A549 treated with GW870086 at 1 μM for 4 hours (cell line): ENCODE results near the gene PLA2G12B. TPM values are rescaled to one million over a fixed set of nuclear protein-coding genes. Genes with fewer than 3 reads are reported as not detected.

ENCODE experiments used
- total RNA-seq: library from RNA; stranded (reverse); fragments of 200-300 nt; extraction: Qiagen RNA extraction; gene quantifications from 5 replicates; pipeline ENCODE4 v1.2.3, GENCODE V29; 2022; ENCODE audit warnings: low read depth

Gene PLA2G12B, protein sequence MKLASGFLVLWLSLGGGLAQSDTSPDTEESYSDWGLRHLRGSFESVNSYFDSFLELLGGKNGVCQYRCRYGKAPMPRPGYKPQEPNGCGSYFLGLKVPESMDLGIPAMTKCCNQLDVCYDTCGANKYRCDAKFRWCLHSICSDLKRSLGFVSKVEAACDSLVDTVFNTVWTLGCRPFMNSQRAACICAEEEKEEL
- not detected in 5 replicates for total RNA-seq

DNA sequence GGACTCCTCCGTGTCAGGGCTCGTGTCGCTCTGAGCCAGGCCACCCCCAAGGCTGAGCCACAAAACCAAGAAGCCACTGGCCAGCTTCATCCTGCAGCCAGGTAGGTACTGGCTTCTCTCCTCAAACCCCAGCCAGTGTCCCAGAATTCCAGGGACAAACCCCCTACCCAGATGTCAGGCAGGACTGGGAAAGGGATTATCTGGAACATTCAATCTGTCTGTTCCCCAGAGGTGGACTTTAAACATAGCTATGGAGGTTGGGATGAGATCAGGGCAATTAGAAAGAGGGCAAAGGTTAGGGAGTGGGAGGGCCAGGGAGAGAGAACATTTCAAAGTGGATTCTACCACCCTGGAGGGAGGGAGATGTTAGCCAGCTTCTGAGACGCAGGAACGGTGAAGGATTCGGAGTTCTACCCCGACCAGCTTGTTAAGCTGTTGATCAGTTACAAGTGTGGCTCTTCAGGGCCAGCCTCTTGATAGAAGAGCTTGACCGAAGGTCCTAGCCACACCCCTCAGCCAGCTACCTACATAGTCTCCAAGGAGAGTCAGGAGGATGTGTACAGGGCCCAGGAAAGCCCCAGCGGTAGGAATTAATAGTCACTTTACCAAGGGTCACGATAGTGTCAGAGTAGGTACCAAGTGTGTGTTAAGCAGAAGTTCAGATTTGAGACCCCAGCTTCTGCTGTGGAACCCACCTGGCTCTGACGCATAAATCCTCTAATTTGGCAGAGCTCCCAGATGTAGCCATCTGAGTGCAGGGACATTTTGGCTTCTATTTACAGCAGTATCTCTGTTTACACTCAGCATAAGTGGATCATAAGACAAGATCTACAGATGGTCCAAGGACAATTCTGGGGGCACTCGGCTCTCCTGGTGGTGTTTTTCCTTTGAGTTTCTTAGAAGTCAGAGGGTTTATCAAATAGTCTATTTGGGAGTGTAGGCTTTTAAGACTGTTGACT lies at the start of gene PLA2G12B:
TSS of gene PLA2G12B (minus strand) at position 211 of the 959 bp plus-strand sequence. CDS start at position 90, 121 bp downstream.

DNA sequence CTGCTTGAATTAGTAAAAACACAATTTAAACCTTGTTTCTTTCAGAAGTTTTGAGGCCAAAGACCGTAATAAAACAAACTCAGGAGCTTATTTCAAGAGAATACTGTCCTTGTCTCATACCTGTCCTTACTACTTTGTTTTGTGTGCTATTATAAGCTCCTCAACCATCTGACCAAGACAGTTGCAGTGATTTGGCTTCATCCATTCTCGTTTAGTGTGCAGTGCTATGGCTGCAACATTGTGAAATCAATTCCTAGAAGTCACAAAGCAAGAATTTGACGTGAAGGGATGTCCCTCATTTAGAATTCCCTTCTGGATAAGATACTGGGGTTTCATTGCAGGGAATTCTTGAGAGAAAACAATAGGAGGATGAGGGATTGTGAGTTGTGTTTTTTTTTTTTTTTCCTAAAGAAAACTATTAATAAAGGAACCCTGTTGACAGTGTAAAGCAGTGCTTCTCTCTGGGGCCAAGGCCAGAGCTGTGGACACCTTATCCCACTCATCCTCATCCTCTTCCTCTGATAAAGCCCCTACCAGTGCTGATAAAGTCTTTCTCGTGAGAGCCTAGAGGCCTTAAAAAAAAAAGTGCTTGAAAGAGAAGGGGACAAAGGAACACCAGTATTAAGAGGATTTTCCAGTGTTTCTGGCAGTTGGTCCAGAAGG lies 61.3 kb downstream of the PLA2G12B start, which contains the start of gene OIT3:
TSS of gene OIT3 (plus strand) at position 604 of the 663 bp plus-strand sequence. CDS start 60 bp downstream, outside the sequence.

Other genes starting within 250 kb of the PLA2G12B start
- 0.07 to 0.34 TPM in 2 of 5 replicates, not detected in the others for gene OIT3, start 61.1 kb downstream of the PLA2G12B start, total RNA-seq
- 16.9 to 26.3 TPM (median 22.7 TPM) in 5 replicates for gene P4HA1, start 142.1 kb upstream of the PLA2G12B start, total RNA-seq
- 2.5 to 5.4 TPM (median 3.5 TPM) in 5 replicates for gene NUDT13, start 155.6 kb upstream of the PLA2G12B start, total RNA-seq
- gene ECD, start 213.2 kb upstream of the PLA2G12B start, total RNA-seq: 25.4 to 30.2 TPM (median 27.6 TPM) in 5 replicates
- 7.1 to 8.4 TPM (median 7.6 TPM) in 5 replicates for gene FAM149B1, start 213.3 kb upstream of the PLA2G12B start, total RNA-seq